ENCODE data around the gene ZKSCAN5.
"Not testable (repeated sequence)": the region's sequence is repeated elsewhere in the genome, so short reads cannot be mapped to it uniquely, and the experiment has no call there.

DNA sequence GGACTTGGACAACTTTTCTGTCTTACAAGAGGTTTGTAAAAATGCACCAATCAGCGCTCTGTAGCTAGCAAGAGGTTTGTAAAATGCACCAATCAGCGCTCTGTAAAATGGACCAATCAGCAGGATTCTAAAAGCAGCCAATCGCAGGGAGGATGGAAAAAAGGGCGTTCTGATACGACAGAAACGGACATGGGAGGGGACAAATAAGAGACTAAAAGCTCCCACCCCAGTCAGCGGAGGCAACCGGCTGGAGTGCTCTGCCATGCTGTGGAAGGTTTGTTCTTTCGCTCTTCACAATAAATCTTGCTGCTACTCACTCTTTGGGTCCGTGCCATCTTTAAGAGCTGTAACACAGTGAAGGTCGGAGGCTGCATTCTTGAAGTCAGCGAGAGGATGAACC is 3.2 kb upstream of the ZKSCAN5 start:
- TF ChIP-seq, protein P1, sequence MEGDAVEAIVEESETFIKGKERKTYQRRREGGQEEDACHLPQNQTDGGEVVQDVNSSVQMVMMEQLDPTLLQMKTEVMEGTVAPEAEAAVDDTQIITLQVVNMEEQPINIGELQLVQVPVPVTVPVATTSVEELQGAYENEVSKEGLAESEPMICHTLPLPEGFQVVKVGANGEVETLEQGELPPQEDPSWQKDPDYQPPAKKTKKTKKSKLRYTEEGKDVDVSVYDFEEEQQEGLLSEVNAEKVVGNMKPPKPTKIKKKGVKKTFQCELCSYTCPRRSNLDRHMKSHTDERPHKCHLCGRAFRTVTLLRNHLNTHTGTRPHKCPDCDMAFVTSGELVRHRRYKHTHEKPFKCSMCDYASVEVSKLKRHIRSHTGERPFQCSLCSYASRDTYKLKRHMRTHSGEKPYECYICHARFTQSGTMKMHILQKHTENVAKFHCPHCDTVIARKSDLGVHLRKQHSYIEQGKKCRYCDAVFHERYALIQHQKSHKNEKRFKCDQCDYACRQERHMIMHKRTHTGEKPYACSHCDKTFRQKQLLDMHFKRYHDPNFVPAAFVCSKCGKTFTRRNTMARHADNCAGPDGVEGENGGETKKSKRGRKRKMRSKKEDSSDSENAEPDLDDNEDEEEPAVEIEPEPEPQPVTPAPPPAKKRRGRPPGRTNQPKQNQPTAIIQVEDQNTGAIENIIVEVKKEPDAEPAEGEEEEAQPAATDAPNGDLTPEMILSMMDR (IDR thresholded peaks at IDR 0.05), result not testable (repeated sequence)
- not testable (repeated sequence) for TF ChIP-seq EZH2 (IDR thresholded peaks at IDR 0.05; ENCODE audit: borderline replicate concordance, insufficient read depth, low read depth, low read length, poor library complexity, severe bottlenecking)

Data from B cell (primary cell).